ENCODE results near the gene AP1G1. TPM values are rescaled to one million over a fixed set of nuclear protein-coding genes. Genes with fewer than 3 reads are reported as not detected.
"Not testable (repeated sequence)": the region's sequence is repeated elsewhere in the genome, so short reads cannot be mapped to it uniquely, and the experiment has no call there.

Gene AP1G1
- polyA plus RNA-seq, 4 donors: 17.6 to 66.8 (median 22.2) TPM

- H3K9me3 ChIP-seq (ENCODE audit: control insufficient read depth in 2 of 2, insufficient read depth in 1 of 2, low read depth in 1 of 2, low read length in 1 of 2): no peaks in the 10 kb centered on the region
- FAIRE-seq: no peak
- 83 to 91% (median 89%) methylated on average over 4 of the region's 4 CpGs for WGBS, 3 donors
- no peak overlapping the region for H3K27ac ChIP-seq (ENCODE audit: low read depth in 1 of 3, low read length in 2 of 3)
- H3K4me3 ChIP-seq (ENCODE audit: low read depth in 1 of 3, low read length in 3 of 3): no peak overlapping the region
- no peak for DNase-seq
- H3K36me3 ChIP-seq (ENCODE audit: control insufficient read depth in 3 of 3, insufficient read depth in 2 of 3, low read depth in 1 of 3, low read length in 3 of 3): peaks cover 0 to 25% (median 0%) of the 10 kb centered on the region in 3 donors
- H3K27me3 ChIP-seq (ENCODE audit: control insufficient read depth in 3 of 3, insufficient read depth in 3 of 3, low read length in 3 of 3): no peaks in the 10 kb centered on the region
- no peaks in the 10 kb centered on the region for H3K4me1 ChIP-seq (ENCODE audit: control insufficient read depth in 3 of 3, insufficient read depth in 2 of 3, low read depth in 1 of 3, low read length in 2 of 3)
Measured at GRCh38 chr16:71700831-71701230, 107.8 kb downstream of the AP1G1 start.

GRCh38 chr16:71698491-71698890, 110.1 kb downstream of the AP1G1 start:
- Histone ChIP-seq H3K36me3 (ENCODE audit: control insufficient read depth in 3 of 3, insufficient read depth in 2 of 3, low read depth in 1 of 3, low read length in 3 of 3) (peaks cover 0 to 25% (median 0%) of the 10 kb centered on the region in 3 donors), H3K4me3 (ENCODE audit: low read depth in 1 of 3, low read length in 3 of 3) (no peak overlapping the region), H3K27ac (ENCODE audit: low read depth in 1 of 3, low read length in 2 of 3) (no peak overlapping the region), H3K4me1 (ENCODE audit: control insufficient read depth in 3 of 3, insufficient read depth in 2 of 3, low read depth in 1 of 3, low read length in 2 of 3) (no peaks in the 10 kb centered on the region), H3K9me3 (ENCODE audit: control insufficient read depth in 2 of 2, insufficient read depth in 1 of 2, low read depth in 1 of 2, low read length in 1 of 2) (no peaks in the 10 kb centered on the region), H3K27me3 (ENCODE audit: control insufficient read depth in 3 of 3, insufficient read depth in 3 of 3, low read length in 3 of 3) (no peaks in the 10 kb centered on the region)
- FAIRE-seq (no peak), DNase-seq (no peak)
- WGBS, 3 donors: 88 to 94% (median 91%) methylated on average over 3 of the region's 3 CpGs

GRCh38 chr16:71693164-71693563, 115.5 kb downstream of the AP1G1 start:
- H3K27me3 ChIP-seq (ENCODE audit: control insufficient read depth in 3 of 3, insufficient read depth in 3 of 3, low read length in 3 of 3): no peaks in the 10 kb centered on the region
- no peak for DNase-seq
- peaks cover 4 to 14% (median 14%) of the 10 kb centered on the region in 3 donors for H3K36me3 ChIP-seq (ENCODE audit: control insufficient read depth in 3 of 3, insufficient read depth in 2 of 3, low read depth in 1 of 3, low read length in 3 of 3)
- no peaks in the 10 kb centered on the region for H3K9me3 ChIP-seq (ENCODE audit: control insufficient read depth in 2 of 2, insufficient read depth in 1 of 2, low read depth in 1 of 2, low read length in 1 of 2)
- no peak overlapping the region for H3K4me3 ChIP-seq (ENCODE audit: low read depth in 1 of 3, low read length in 3 of 3)
- no peaks in the 10 kb centered on the region for H3K4me1 ChIP-seq (ENCODE audit: control insufficient read depth in 3 of 3, insufficient read depth in 2 of 3, low read depth in 1 of 3, low read length in 2 of 3)
- no peak for FAIRE-seq
- 93 to 100% (median 97%) methylated on average over 5 of the region's 5 CpGs for WGBS, 3 donors
- no peak overlapping the region for H3K27ac ChIP-seq (ENCODE audit: low read depth in 1 of 3, low read length in 2 of 3)

GRCh38 chr16:71689901-71690300, 118.7 kb downstream of the AP1G1 start:
- Histone ChIP-seq H3K4me1 (ENCODE audit: control insufficient read depth in 3 of 3, insufficient read depth in 2 of 3, low read depth in 1 of 3, low read length in 2 of 3) (no peaks in the 10 kb centered on the region), H3K36me3 (ENCODE audit: control insufficient read depth in 3 of 3, insufficient read depth in 2 of 3, low read depth in 1 of 3, low read length in 3 of 3) (peaks cover 4 to 23% (median 21%) of the 10 kb centered on the region in 3 donors), H3K4me3 (ENCODE audit: low read depth in 1 of 3, low read length in 3 of 3) (no peak overlapping the region), H3K27me3 (ENCODE audit: control insufficient read depth in 3 of 3, insufficient read depth in 3 of 3, low read length in 3 of 3) (no peaks in the 10 kb centered on the region), H3K9me3 (ENCODE audit: control insufficient read depth in 2 of 2, insufficient read depth in 1 of 2, low read depth in 1 of 2, low read length in 1 of 2) (no peaks in the 10 kb centered on the region), H3K27ac (ENCODE audit: low read depth in 1 of 3, low read length in 2 of 3) (no peak overlapping the region)
- 0% methylated on average over 1 of the region's 1 CpG; no CpG with 5 or more reads in 1 of the 3 donors for WGBS, 3 donors
- FAIRE-seq (no peak), DNase-seq (no peak)

GRCh38 chr16:71687861-71688260, 120.8 kb downstream of the AP1G1 start:
- Histone ChIP-seq H3K27me3 (ENCODE audit: control insufficient read depth in 3 of 3, insufficient read depth in 3 of 3, low read length in 3 of 3) (no peaks in the 10 kb centered on the region), H3K36me3 (ENCODE audit: control insufficient read depth in 3 of 3, insufficient read depth in 2 of 3, low read depth in 1 of 3, low read length in 3 of 3) (peaks cover 7 to 33% (median 26%) of the 10 kb centered on the region in 3 donors), H3K4me1 (ENCODE audit: control insufficient read depth in 3 of 3, insufficient read depth in 2 of 3, low read depth in 1 of 3, low read length in 2 of 3) (no peaks in the 10 kb centered on the region), H3K4me3 (ENCODE audit: low read depth in 1 of 3, low read length in 3 of 3) (no peak overlapping the region), H3K27ac (ENCODE audit: low read depth in 1 of 3, low read length in 2 of 3) (no peak overlapping the region), H3K9me3 (ENCODE audit: control insufficient read depth in 2 of 2, insufficient read depth in 1 of 2, low read depth in 1 of 2, low read length in 1 of 2) (no peaks in the 10 kb centered on the region)
- WGBS, 3 donors: 72 to 84% (median 75%) methylated on average over 3 of the region's 3 CpGs
- no peak for DNase-seq
- FAIRE-seq: no peak

GRCh38 chr16:71684280-71684679, 124.4 kb downstream of the AP1G1 start:
- not testable (repeated sequence) for H3K9me3 ChIP-seq (ENCODE audit: control insufficient read depth in 2 of 2, insufficient read depth in 1 of 2, low read depth in 1 of 2, low read length in 1 of 2); H3K4me1 ChIP-seq (ENCODE audit: control insufficient read depth in 3 of 3, insufficient read depth in 2 of 3, low read depth in 1 of 3, low read length in 2 of 3); H3K27ac ChIP-seq (ENCODE audit: low read depth in 1 of 3, low read length in 2 of 3); FAIRE-seq; H3K4me3 ChIP-seq (ENCODE audit: low read depth in 1 of 3, low read length in 3 of 3); H3K27me3 ChIP-seq (ENCODE audit: control insufficient read depth in 3 of 3, insufficient read depth in 3 of 3, low read length in 3 of 3); DNase-seq
- peaks cover 7 to 33% (median 21%) of the 10 kb centered on the region in 3 donors for H3K36me3 ChIP-seq (ENCODE audit: control insufficient read depth in 3 of 3, insufficient read depth in 2 of 3, low read depth in 1 of 3, low read length in 3 of 3)
- 94 to 97% (median 96%) methylated on average over 12 of the region's 12 CpGs for WGBS, 3 donors

- FAIRE-seq: no peak
- DNase-seq: peak; percentile 56 to 60
- no peak overlapping the region for H3K4me3 ChIP-seq (ENCODE audit: low read depth in 1 of 3, low read length in 3 of 3)
- peak overlapping the region in 1 of 3 donors; percentile 50 for H3K27ac ChIP-seq (ENCODE audit: low read depth in 1 of 3, low read length in 2 of 3)
- WGBS, 3 donors: 24 to 69% (median 39%) methylated on average over 2 of the region's 2 CpGs
- H3K4me1 ChIP-seq (ENCODE audit: control insufficient read depth in 3 of 3, insufficient read depth in 2 of 3, low read depth in 1 of 3, low read length in 2 of 3): no peaks in the 10 kb centered on the region
- peaks cover 14 to 32% (median 18%) of the 10 kb centered on the region in 3 donors for H3K36me3 ChIP-seq (ENCODE audit: control insufficient read depth in 3 of 3, insufficient read depth in 2 of 3, low read depth in 1 of 3, low read length in 3 of 3)
- H3K27me3 ChIP-seq (ENCODE audit: control insufficient read depth in 3 of 3, insufficient read depth in 3 of 3, low read length in 3 of 3): no peaks in the 10 kb centered on the region
- H3K9me3 ChIP-seq (ENCODE audit: control insufficient read depth in 2 of 2, insufficient read depth in 1 of 2, low read depth in 1 of 2, low read length in 1 of 2): peaks cover 0 to 4% of the 10 kb centered on the region in 2 donors
Measured at GRCh38 chr16:71681360-71681759, 127.3 kb downstream of the AP1G1 start.

Other genes with a start within 250 kb of the AP1G1 start
- under 1 TPM; 0.10 to 0.54 (median 0.26) TPM for gene TAT, start 231.7 kb downstream of the AP1G1 start, polyA plus RNA-seq
- 10 to 100 TPM; 29.5 to 96.6 (median 40.6) TPM for gene MARVELD3, start 182.7 kb downstream of the AP1G1 start, polyA plus RNA-seq
- gene PHLPP2, start 84.1 kb downstream of the AP1G1 start, polyA plus RNA-seq: 10 to 100 TPM in 3 of 4 donors, 1 to 10 TPM in 1; 3.6 to 31.7 (median 16.1) TPM
- gene ATXN1L, start 37.1 kb upstream of the AP1G1 start, polyA plus RNA-seq: 10 to 100 TPM in 2 of 4 donors, 1 to 10 TPM in 2; 4.3 to 21.3 (median 7.7) TPM
- 10 to 100 TPM in 3 of 4 donors, 1 to 10 TPM in 1; 7.2 to 15.7 (median 11.2) TPM for gene ZNF821, start 75.3 kb upstream of the AP1G1 start, polyA plus RNA-seq
- 100 to 1,000 TPM; 112 to 257 (median 155) TPM for gene IST1, start 86.7 kb upstream of the AP1G1 start, polyA plus RNA-seq
- gene PKD1L3, start 191.6 kb upstream of the AP1G1 start, polyA plus RNA-seq: under 1 TPM in 3 of 4 donors, not detected in 1; 0.01 to 0.30 (median 0.27) TPM
- gene DHODH, start 199.9 kb upstream of the AP1G1 start, polyA plus RNA-seq: 1 to 10 TPM; 1.1 to 8.3 (median 5.1) TPM
- gene HP, start 245.7 kb upstream of the AP1G1 start, polyA plus RNA-seq: 10 to 100 TPM in 1 of 4 donors, 1 to 10 TPM in 2, under 1 TPM in 1; 0.32 to 15.2 (median 3.0) TPM